GM12878 (cell line): ENCODE results near the gene AMMECR1.

ENCODE experiments used
- ATF7 ChIP-seq: fragments of 450-650 bp; IDR thresholded peaks from 2 replicates; pipeline ENCODE4 v1.6.1; 2016; ENCODE audit warnings: low read depth, mild to moderate bottlenecking
- EZH2 ChIP-seq: IDR thresholded peaks from 2 replicates; pipeline ENCODE4 v1.6.1; 2012; ENCODE audit warnings: low read depth, mild to moderate bottlenecking, control low read depth, inconsistent platforms, low read length, borderline replicate concordance; ENCODE audit not compliant: control insufficient read depth
- POLR2A ChIP-seq: IDR thresholded peaks from 2 replicates; pipeline ENCODE4 v1.6.1; 2011; ENCODE audit warnings: low read depth, mild to moderate bottlenecking, low read length
- RAD21 ChIP-seq: IDR thresholded peaks from 2 replicates; pipeline ENCODE4 v1.6.1; 2011; ENCODE audit warnings: mild to moderate bottlenecking, low read depth, low read length, moderate library complexity; ENCODE audit not compliant: insufficient read depth
- YBX1 ChIP-seq: fragments of 450-650 bp; IDR thresholded peaks from 2 replicates; pipeline ENCODE4 v1.6.1; 2016; ENCODE audit warnings: antibody characterized with exemption
- TF ChIP-seq, protein P1 (sequence below): fragments of 450-650 bp; formaldehyde crosslinking; IDR thresholded peaks from 2 replicates; pipeline ENCODE4 v1.4.0; 2022; ENCODE audit warnings: mild to moderate bottlenecking, moderate library complexity
- TF ChIP-seq, protein P2 (sequence below), 3 experiments: IDR thresholded peaks in 2 of 3; conservative IDR thresholded peaks in 1 of 3; 2 replicates each; pipeline ENCODE4 v1.5.1; 2011; ENCODE audit warnings: low read depth in 3 of 3, low read length in 3 of 3, mild to moderate bottlenecking in 3 of 3, control low read depth in 2 of 3, moderate library complexity in 2 of 3, inconsistent platforms in 1 of 3, mixed read lengths in 1 of 3; ENCODE audit not compliant: control insufficient read depth in 2 of 3, insufficient read depth in 1 of 3; ENCODE audit errors: extremely low read depth in 1 of 3

DNA sequence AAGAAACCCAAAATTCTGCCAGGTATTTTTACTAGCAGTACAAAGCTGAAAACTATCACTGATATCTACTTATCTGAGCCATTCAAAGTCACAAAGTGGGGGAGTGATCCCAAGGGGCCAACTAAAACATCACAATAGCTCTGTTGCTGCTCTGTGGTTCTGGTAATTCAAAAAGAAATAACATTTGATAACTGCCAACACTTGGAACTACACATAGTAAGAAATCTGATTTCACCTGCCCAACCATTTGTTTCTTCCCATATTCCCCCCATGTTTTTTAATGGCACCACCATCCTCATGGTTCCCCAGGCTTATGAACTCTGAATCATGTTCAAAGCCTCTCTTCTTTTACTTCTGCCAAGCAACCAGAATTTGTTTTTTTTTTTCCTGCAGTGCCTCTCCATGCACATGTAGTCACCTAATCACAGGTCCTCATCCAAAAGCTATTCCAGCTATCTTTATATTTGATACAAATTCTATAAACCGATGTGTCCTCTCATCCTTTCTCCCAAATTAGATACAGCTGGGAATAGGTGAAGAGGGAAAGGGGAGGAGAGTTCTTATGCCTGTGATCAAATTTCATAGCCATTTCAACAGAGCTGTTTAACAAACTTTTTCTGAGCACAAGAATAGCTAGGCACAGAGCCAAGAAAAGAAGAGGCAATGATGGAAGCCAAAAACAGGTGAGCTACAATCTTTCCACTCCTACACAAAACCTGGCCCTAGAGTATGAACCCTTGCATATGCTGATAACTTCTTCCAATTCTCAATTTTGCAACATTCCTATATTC lies 7.7 kb downstream of the AMMECR1 start:
- TF ChIP-seq, protein P1, sequence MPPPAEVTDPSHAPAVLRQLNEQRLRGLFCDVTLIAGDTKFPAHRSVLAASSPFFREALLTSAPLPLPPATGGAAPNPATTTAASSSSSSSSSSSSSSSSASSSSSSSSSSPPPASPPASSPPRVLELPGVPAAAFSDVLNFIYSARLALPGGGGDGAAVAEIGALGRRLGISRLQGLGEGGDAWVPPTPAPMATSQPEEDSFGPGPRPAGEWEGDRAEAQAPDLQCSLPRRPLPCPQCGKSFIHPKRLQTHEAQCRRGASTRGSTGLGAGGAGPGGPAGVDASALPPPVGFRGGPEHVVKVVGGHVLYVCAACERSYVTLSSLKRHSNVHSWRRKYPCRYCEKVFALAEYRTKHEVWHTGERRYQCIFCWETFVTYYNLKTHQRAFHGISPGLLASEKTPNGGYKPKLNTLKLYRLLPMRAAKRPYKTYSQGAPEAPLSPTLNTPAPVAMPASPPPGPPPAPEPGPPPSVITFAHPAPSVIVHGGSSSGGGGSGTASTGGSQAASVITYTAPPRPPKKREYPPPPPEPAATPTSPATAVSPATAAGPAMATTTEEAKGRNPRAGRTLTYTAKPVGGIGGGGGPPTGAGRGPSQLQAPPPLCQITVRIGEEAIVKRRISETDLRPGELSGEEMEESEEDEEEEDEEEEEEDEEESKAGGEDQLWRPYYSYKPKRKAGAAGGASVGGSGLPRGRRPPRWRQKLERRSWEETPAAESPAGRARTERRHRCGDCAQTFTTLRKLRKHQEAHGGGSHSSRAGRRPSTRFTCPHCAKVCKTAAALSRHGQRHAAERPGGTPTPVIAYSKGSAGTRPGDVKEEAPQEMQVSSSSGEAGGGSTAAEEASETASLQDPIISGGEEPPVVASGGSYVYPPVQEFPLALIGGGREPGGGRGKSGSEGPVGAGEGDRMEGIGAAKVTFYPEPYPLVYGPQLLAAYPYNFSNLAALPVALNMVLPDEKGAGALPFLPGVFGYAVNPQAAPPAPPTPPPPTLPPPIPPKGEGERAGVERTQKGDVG (CRISPR knock-in tag): no peak
- no peak for TF ChIP-seq RAD21
- TF ChIP-seq, protein P2, sequence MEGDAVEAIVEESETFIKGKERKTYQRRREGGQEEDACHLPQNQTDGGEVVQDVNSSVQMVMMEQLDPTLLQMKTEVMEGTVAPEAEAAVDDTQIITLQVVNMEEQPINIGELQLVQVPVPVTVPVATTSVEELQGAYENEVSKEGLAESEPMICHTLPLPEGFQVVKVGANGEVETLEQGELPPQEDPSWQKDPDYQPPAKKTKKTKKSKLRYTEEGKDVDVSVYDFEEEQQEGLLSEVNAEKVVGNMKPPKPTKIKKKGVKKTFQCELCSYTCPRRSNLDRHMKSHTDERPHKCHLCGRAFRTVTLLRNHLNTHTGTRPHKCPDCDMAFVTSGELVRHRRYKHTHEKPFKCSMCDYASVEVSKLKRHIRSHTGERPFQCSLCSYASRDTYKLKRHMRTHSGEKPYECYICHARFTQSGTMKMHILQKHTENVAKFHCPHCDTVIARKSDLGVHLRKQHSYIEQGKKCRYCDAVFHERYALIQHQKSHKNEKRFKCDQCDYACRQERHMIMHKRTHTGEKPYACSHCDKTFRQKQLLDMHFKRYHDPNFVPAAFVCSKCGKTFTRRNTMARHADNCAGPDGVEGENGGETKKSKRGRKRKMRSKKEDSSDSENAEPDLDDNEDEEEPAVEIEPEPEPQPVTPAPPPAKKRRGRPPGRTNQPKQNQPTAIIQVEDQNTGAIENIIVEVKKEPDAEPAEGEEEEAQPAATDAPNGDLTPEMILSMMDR (IDR thresholded peaks at IDR 0.05 in 2 of 3, conservative IDR thresholded peaks at IDR 0.05 in 1 of 3; ENCODE audit: control insufficient read depth in 2 of 3, extremely low read depth in 1 of 3, insufficient read depth in 1 of 3, low read depth in 3 of 3, low read length in 3 of 3): no peak
- TF ChIP-seq POLR2A: no peak
- TF ChIP-seq ATF7: no peak
- TF ChIP-seq EZH2: no peak
- TF ChIP-seq YBX1: no peak
